Measurements from ENCODE around the gene CA14. TPM values are rescaled to one million over a fixed set of nuclear protein-coding genes. Genes with fewer than 3 reads are reported as not detected.

Gene CA14
- total and polyA plus RNA-seq, 9 of the 15 experiments (the other 6 are each of a cell fraction or from before 2014, with no cell fraction given), result 0.13 to 0.57 (median 0.26) TPM; not detected in 1

DNA sequence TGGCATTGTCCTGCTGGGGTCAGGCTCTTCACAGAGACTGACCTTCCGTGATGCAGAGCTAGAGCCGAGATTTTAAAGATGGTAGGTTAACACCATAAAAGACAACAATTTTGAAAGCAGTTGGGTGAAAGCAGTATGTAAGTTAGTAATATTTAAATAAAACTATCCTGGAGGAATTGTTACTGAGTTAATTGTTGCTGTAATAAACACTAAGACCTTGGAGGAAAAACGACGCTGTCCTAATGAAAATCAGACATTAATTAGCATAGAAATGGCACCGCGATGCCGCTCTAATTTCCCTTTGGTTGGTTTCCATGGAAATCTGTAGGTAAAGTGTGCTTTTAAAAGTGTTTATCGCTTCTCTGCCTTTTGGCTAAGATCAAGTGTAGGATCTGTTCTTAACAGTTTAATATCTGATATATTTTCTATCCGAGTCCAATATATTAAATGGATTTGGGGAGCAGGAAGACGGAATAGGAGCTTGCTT lies 20.9 kb upstream of the CA14 start (continued):
- TF ChIP-seq, protein P1, sequence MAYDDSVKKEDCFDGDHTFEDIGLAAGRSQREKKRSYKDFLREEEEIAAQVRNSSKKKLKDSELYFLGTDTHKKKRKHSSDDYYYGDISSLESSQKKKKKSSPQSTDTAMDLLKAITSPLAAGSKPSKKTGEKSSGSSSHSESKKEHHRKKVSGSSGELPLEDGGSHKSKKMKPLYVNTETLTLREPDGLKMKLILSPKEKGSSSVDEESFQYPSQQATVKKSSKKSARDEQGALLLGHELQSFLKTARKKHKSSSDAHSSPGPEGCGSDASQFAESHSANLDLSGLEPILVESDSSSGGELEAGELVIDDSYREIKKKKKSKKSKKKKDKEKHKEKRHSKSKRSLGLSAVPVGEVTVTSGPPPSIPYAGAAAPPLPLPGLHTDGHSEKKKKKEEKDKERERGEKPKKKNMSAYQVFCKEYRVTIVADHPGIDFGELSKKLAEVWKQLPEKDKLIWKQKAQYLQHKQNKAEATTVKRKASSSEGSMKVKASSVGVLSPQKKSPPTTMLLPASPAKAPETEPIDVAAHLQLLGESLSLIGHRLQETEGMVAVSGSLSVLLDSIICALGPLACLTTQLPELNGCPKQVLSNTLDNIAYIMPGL (CRISPR knock-in tag; IDR thresholded peaks at IDR 0.05), result no peak
- TF ChIP-seq, protein P2, sequence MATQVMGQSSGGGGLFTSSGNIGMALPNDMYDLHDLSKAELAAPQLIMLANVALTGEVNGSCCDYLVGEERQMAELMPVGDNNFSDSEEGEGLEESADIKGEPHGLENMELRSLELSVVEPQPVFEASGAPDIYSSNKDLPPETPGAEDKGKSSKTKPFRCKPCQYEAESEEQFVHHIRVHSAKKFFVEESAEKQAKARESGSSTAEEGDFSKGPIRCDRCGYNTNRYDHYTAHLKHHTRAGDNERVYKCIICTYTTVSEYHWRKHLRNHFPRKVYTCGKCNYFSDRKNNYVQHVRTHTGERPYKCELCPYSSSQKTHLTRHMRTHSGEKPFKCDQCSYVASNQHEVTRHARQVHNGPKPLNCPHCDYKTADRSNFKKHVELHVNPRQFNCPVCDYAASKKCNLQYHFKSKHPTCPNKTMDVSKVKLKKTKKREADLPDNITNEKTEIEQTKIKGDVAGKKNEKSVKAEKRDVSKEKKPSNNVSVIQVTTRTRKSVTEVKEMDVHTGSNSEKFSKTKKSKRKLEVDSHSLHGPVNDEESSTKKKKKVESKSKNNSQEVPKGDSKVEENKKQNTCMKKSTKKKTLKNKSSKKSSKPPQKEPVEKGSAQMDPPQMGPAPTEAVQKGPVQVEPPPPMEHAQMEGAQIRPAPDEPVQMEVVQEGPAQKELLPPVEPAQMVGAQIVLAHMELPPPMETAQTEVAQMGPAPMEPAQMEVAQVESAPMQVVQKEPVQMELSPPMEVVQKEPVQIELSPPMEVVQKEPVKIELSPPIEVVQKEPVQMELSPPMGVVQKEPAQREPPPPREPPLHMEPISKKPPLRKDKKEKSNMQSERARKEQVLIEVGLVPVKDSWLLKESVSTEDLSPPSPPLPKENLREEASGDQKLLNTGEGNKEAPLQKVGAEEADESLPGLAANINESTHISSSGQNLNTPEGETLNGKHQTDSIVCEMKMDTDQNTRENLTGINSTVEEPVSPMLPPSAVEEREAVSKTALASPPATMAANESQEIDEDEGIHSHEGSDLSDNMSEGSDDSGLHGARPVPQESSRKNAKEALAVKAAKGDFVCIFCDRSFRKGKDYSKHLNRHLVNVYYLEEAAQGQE (IDR thresholded peaks at IDR 0.05; ENCODE audit: borderline replicate concordance), result 0 out of 2 replicates have a peak, but pooled peaks have one; percentile 4
- TF ChIP-seq, protein P2 (CRISPR knock-in tag; IDR thresholded peaks at IDR 0.05; ENCODE audit: low read depth), result no peak
- TF ChIP-seq RBFOX2 (IDR thresholded peaks at IDR 0.05; ENCODE audit: low read depth, low read length), result no peak
- TF ChIP-seq RAD21 (CRISPR knock-in tag; conservative IDR thresholded peaks at IDR 0.05 in 1 of 2, IDR thresholded peaks at IDR 0.05 in 1 of 2), result peak in 1 of 2 experiments; percentile 38; a peak in 2 of 4 replicates
- no peak for TF ChIP-seq BHLHE40 (IDR thresholded peaks at IDR 0.05; ENCODE audit: low read length)
- TF ChIP-seq ZNF584 (CRISPR knock-in tag; IDR thresholded peaks at IDR 0.05; ENCODE audit: low read depth), result 0 out of 2 replicates have a peak, but pooled peaks have one; percentile 47
- 0 out of 4 replicates have a peak, but pooled peaks of 1 of the 2 experiments have one; percentile 17 for TF ChIP-seq HDAC1 (IDR thresholded peaks at IDR 0.05)
- no peak for TF ChIP-seq HDAC6 (IDR thresholded peaks at IDR 0.05; ENCODE audit: low read depth, low read length)
- peak; percentile 75 to 79; a peak in 3 of 4 replicates for TF ChIP-seq KDM1A (IDR thresholded peaks at IDR 0.05)
- TF ChIP-seq NR2C2 (CRISPR knock-in tag; IDR thresholded peaks at IDR 0.05), result no peak
- TF ChIP-seq NR2C2 (tag; IDR thresholded peaks at IDR 0.05), result peak; percentile 32; the same call in 1 of the 2 replicates
- TF ChIP-seq MECOM (CRISPR knock-in tag; IDR thresholded peaks at IDR 0.05), result peak; percentile 57; the same call in 1 of the 2 replicates
- TF ChIP-seq NR4A1 (CRISPR knock-in tag; IDR thresholded peaks at IDR 0.05), result no peak
- TF ChIP-seq NR4A1 (tag; IDR thresholded peaks at IDR 0.05), result peak; percentile 17; the same call in 1 of the 2 replicates
- TF ChIP-seq YY1 (IDR thresholded peaks at IDR 0.05; ENCODE audit: borderline replicate concordance in 1 of 3, control insufficient read depth in 1 of 3, extremely low read depth in 1 of 3, insufficient read depth in 3 of 3, insufficient read length in 1 of 3, insufficient replicate concordance in 2 of 3, low read depth in 1 of 3, low read length in 2 of 3), result peak in 1 of 3 experiments; percentile 23
- TF ChIP-seq HDGF (IDR thresholded peaks at IDR 0.05), result 0 out of 2 replicates have a peak, but pooled peaks have one; percentile 23
- 0 out of 2 replicates have a peak, but pooled peaks have one; percentile 8 for TF ChIP-seq ESRRA (IDR thresholded peaks at IDR 0.05; ENCODE audit: borderline replicate concordance, low read depth)

Measured in K562 (cell line).